ENCODE measurements around the gene TMEM154.

The TMEM154 gene

DNA sequence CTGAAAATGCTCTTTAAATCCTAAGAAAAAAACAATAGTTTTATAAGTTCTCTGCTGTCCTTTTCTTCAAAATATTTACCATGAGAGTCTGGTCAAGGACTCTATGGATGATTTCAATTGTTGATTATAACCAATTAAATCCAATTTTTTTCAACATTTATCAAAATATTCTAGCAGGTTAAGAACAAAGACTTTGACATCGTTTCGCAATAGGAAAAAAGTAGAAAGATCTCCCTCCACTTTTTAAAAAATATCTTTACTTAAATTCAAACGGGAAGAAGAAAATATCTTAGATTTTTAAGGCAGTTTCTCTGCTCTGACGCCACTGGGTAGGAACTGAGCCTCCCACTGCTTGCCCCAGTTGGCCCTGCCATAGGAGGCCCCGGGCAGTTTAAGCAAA is 44.7 kb upstream of the TMEM154 start:
- TF ChIP-seq TEAD4 (IDR thresholded peaks at IDR 0.05) (no peak), FOXM1 (IDR thresholded peaks at IDR 0.05; ENCODE audit: borderline replicate concordance, low read depth) (no peak), CEBPB (IDR thresholded peaks at IDR 0.05) (no peak), EP300 (IDR thresholded peaks at IDR 0.05; ENCODE audit: borderline replicate concordance) (no peak), EGR1 (IDR thresholded peaks at IDR 0.05) (no peak), NFIC (IDR thresholded peaks at IDR 0.05) (no peak), TCF12 (IDR thresholded peaks at IDR 0.05; ENCODE audit: low read depth) (no peak), RAD21 (IDR thresholded peaks at IDR 0.05; ENCODE audit: low read depth) (no peak), CREB1 (IDR thresholded peaks at IDR 0.05; ENCODE audit: low read depth) (no peak), ZBTB7A (IDR thresholded peaks at IDR 0.05; ENCODE audit: low read depth) (no peak)
- TF ChIP-seq, protein P1, sequence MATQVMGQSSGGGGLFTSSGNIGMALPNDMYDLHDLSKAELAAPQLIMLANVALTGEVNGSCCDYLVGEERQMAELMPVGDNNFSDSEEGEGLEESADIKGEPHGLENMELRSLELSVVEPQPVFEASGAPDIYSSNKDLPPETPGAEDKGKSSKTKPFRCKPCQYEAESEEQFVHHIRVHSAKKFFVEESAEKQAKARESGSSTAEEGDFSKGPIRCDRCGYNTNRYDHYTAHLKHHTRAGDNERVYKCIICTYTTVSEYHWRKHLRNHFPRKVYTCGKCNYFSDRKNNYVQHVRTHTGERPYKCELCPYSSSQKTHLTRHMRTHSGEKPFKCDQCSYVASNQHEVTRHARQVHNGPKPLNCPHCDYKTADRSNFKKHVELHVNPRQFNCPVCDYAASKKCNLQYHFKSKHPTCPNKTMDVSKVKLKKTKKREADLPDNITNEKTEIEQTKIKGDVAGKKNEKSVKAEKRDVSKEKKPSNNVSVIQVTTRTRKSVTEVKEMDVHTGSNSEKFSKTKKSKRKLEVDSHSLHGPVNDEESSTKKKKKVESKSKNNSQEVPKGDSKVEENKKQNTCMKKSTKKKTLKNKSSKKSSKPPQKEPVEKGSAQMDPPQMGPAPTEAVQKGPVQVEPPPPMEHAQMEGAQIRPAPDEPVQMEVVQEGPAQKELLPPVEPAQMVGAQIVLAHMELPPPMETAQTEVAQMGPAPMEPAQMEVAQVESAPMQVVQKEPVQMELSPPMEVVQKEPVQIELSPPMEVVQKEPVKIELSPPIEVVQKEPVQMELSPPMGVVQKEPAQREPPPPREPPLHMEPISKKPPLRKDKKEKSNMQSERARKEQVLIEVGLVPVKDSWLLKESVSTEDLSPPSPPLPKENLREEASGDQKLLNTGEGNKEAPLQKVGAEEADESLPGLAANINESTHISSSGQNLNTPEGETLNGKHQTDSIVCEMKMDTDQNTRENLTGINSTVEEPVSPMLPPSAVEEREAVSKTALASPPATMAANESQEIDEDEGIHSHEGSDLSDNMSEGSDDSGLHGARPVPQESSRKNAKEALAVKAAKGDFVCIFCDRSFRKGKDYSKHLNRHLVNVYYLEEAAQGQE (IDR thresholded peaks at IDR 0.05; ENCODE audit: low read depth) = no peak
- TF ChIP-seq, protein P2, sequence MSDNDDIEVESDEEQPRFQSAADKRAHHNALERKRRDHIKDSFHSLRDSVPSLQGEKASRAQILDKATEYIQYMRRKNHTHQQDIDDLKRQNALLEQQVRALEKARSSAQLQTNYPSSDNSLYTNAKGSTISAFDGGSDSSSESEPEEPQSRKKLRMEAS (IDR thresholded peaks at IDR 0.05) = no peak
- TF ChIP-seq, protein P3, sequence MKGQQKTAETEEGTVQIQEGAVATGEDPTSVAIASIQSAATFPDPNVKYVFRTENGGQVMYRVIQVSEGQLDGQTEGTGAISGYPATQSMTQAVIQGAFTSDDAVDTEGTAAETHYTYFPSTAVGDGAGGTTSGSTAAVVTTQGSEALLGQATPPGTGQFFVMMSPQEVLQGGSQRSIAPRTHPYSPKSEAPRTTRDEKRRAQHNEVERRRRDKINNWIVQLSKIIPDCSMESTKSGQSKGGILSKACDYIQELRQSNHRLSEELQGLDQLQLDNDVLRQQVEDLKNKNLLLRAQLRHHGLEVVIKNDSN (IDR thresholded peaks at IDR 0.05) = no peak

DNA sequence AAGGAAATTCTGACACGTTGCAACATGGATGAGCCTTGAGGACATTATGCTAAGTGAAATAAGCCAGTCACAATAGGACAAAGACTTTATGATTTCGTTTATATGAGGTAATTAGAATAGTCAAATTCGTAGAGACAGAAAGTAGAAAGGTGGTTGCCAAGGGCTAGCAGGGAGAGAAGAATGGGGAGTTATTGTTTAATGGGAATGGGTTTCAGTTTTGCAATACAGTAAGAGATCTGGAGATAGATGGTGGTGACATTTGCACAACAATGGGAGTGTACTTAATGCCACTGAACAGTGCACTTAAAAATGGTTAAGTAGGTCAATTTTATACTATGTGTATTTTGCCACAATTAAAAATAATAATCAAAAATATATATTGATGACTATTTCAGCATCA is 43.4 kb upstream of the TMEM154 start:
- TF ChIP-seq FOXM1 (IDR thresholded peaks at IDR 0.05; ENCODE audit: borderline replicate concordance, low read depth) (no peak), TAF1 (IDR thresholded peaks at IDR 0.05; ENCODE audit: low read depth) (no peak), RAD21 (IDR thresholded peaks at IDR 0.05; ENCODE audit: low read depth) (no peak), TCF12 (IDR thresholded peaks at IDR 0.05; ENCODE audit: low read depth) (no peak), CREB1 (IDR thresholded peaks at IDR 0.05; ENCODE audit: low read depth) (no peak), YY1 (IDR thresholded peaks at IDR 0.05; ENCODE audit: low read depth) (no peak), CEBPB (IDR thresholded peaks at IDR 0.05) (no peak), NFIC (IDR thresholded peaks at IDR 0.05) (no peak), ZBTB7A (IDR thresholded peaks at IDR 0.05; ENCODE audit: low read depth) (no peak), EGR1 (IDR thresholded peaks at IDR 0.05) (no peak)
- TF ChIP-seq, protein P2 (IDR thresholded peaks at IDR 0.05) = no peak
- TF ChIP-seq, protein P3 (IDR thresholded peaks at IDR 0.05) = no peak
- TF ChIP-seq, protein P1 (IDR thresholded peaks at IDR 0.05; ENCODE audit: low read depth) = no peak

DNA sequence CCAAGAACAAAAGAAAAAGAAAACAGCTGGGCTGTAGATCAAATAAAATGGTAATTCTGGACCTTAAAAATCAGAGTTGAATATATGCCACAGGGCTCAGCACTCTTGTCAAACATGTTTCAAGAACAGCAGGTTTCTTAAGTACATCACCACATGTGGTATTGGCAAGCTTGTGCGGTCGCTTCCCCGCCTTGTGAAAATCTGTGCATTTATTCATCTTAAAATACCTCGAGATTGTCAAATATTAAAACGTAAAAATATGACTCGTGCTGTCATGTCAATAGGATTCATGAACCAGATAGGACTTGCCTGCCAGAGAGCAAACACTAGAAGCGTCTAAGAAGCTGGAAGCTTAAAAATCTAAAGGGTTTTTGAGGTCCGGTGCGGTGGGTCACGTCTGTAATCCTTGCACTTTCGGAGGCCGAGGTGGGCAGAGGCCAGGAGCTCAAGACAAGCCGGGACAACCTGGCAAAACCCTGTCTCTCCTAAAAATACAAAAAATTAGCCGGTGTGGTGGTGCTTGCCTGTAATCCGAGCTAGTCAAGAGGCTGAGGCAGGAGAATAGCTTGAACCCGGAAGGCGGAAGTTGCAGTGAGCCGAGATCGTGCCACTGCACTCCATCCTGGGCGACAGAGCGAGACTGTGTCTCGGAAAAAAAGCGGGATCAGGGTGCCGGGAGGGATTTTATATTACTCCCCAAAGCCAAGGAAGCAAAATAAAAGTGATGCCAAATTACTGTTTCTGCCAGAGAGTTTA is 40.2 kb upstream of the TMEM154 start:
- no peak for TF ChIP-seq YY1 (IDR thresholded peaks at IDR 0.05; ENCODE audit: low read depth)
- no peak for TF ChIP-seq CEBPB (IDR thresholded peaks at IDR 0.05)
- TF ChIP-seq, protein P2 (IDR thresholded peaks at IDR 0.05) = 0 out of 2 replicates have a peak, but pooled peaks have one; percentile 47
- peak; percentile 66; the same call in 1 of the 2 replicates for TF ChIP-seq NFIC (IDR thresholded peaks at IDR 0.05)

DNA sequence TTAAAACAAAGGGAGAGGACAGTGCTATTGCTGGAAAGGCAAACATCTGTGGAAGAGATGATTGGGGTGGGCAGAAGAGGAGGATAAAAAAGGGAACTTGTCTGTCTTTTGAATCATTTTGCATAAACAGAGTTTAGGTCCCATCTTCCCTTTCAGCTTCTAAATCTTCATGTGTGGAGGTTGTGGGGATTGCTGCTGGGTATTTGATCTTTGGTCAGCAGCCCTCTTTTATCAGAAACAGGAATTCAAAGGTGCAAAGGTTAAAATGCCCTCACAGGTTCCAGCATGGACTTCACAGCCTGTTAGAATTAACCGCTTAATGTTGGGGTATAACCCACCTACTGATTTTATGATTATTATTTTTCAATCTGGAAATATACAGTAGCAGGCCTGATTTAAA is 39.5 kb upstream of the TMEM154 start:
- TF ChIP-seq EGR1 (IDR thresholded peaks at IDR 0.05) (no peak), YY1 (IDR thresholded peaks at IDR 0.05; ENCODE audit: low read depth) (no peak), CEBPB (IDR thresholded peaks at IDR 0.05) (no peak)
- TF ChIP-seq, protein P2 (IDR thresholded peaks at IDR 0.05) = no peak
- TF ChIP-seq, protein P1 (IDR thresholded peaks at IDR 0.05; ENCODE audit: low read depth) = no peak

Data from Ishikawa (cell line).